ENCODE measurements around the gene HUNK. TPM values are rescaled to one million over a fixed set of nuclear protein-coding genes. Genes with fewer than 3 reads are reported as not detected.
"Not testable (repeated sequence)": the region's sequence is repeated elsewhere in the genome, so short reads cannot be mapped to it uniquely, and the experiment has no call there.

The HUNK gene
- total RNA-seq, 4 donors from 2014 or later, result 0.12 to 1.5 (median 0.91) TPM

DNA sequence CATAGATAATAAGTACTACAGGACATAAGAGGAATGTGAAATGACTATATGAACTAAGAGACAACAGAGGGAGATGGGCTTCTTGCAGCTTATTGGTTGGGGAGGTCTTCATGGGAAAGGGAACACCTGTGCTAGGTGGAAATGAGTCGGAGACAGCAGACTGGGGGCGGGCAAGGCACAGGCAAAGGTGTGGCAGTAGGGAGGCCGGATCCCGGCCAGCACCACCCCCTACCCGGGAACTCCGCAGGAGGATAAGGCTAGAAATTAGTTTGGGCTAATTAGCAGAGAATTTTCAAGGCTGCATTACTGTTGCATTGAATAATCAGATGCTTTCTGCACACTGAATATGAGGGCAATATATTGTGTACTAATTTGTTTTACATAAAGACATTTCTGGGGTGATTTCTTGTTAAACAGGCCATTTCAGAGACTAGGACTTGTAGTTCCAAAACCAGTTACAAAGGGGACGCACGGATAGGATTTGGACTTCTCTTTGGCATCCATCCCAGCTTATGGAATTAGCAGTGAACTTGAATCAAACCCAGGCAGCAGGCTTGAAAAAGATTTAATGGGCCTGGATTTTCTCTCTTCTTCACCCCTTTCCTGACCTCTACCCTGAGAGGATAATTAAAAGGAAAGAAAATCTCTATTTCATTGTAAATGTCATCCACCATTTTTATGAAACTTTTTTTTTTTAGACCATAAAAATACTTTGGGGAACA is 2.2 kb upstream of the HUNK start:
- no peak for ATAC-seq (ENCODE audit: low FRiP score)
- TF ChIP-seq, protein P1, sequence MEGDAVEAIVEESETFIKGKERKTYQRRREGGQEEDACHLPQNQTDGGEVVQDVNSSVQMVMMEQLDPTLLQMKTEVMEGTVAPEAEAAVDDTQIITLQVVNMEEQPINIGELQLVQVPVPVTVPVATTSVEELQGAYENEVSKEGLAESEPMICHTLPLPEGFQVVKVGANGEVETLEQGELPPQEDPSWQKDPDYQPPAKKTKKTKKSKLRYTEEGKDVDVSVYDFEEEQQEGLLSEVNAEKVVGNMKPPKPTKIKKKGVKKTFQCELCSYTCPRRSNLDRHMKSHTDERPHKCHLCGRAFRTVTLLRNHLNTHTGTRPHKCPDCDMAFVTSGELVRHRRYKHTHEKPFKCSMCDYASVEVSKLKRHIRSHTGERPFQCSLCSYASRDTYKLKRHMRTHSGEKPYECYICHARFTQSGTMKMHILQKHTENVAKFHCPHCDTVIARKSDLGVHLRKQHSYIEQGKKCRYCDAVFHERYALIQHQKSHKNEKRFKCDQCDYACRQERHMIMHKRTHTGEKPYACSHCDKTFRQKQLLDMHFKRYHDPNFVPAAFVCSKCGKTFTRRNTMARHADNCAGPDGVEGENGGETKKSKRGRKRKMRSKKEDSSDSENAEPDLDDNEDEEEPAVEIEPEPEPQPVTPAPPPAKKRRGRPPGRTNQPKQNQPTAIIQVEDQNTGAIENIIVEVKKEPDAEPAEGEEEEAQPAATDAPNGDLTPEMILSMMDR (IDR thresholded peaks at IDR 0.05), result no peak
- DNase-seq (ENCODE audit: low spot score), result no peak

DNA sequence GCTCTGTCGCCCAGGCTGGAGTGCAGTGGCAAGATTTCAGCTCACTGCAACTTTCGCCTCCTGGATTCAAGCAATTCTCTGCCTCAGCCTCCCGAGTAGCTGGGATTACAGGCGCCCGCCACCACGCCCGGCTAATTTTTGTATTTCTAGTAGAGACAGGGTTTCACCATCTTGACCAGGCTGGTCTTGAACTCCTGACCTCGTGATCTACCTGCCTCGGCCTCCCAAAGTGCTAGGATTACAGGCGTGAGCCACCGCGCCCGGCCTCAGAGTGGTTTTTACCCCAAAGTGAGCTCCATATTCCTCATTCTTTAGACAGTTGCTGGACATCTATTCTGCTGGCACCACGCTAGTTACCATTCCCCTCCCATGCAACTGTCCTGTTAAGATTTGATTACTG is 1.4 kb upstream of the HUNK start:
- not testable (repeated sequence) for DNase-seq (ENCODE audit: low spot score)

DNA sequence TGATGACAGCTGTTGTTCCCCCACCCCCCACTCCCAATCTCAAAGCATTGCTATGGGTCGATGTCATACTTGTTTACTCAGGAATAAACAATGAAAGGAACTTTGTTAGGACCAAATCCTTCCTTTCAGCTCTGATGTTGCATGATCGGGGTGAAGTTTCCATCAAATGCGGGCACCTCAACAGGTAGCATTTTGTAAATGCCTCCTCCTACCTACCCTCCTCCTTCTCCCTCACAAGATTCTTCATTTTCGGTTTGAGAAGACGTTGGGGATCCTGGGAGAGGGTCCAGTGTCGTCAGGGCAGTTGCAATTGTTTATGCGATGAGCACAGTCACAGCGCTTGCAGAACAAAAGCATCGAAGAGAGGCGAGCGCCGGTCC is 758 bp upstream of the HUNK start:
- ATAC-seq (ENCODE audit: low FRiP score) (no peak), DNase-seq (ENCODE audit: low spot score) (no peak)
- TF ChIP-seq, protein P1 (IDR thresholded peaks at IDR 0.05), result no peak

More for the DNA sequence above, 1.4 kb upstream of the HUNK start:
- ATAC-seq (ENCODE audit: low FRiP score), result not testable (repeated sequence)

DNA sequence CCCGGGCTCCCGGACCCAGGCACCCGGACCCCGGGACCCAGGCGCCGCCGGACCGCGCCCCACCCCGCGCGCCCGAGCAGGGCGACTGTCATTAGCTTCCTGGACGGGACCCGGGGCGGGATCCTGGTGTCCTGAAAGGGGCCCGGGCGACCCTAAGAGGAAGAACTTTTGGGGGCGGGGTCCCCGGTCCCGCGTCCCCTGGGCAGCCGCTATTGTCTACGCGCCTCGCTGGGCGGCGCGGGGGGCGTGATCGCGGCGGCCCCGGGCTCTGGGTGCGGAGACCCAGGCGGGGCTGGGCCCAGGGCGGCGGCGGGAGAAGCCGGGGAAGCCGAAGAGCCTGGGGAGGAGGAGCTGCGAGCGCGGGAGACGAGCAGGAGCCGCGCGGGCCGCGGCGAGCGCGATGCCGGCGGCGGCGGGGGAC is 465 bp downstream of the HUNK start:
- ATAC-seq (ENCODE audit: low FRiP score), result peak; percentile 41
- DNase-seq (ENCODE audit: low spot score), result no peak
- TF ChIP-seq, protein P1 (IDR thresholded peaks at IDR 0.05), result no peak

DNA sequence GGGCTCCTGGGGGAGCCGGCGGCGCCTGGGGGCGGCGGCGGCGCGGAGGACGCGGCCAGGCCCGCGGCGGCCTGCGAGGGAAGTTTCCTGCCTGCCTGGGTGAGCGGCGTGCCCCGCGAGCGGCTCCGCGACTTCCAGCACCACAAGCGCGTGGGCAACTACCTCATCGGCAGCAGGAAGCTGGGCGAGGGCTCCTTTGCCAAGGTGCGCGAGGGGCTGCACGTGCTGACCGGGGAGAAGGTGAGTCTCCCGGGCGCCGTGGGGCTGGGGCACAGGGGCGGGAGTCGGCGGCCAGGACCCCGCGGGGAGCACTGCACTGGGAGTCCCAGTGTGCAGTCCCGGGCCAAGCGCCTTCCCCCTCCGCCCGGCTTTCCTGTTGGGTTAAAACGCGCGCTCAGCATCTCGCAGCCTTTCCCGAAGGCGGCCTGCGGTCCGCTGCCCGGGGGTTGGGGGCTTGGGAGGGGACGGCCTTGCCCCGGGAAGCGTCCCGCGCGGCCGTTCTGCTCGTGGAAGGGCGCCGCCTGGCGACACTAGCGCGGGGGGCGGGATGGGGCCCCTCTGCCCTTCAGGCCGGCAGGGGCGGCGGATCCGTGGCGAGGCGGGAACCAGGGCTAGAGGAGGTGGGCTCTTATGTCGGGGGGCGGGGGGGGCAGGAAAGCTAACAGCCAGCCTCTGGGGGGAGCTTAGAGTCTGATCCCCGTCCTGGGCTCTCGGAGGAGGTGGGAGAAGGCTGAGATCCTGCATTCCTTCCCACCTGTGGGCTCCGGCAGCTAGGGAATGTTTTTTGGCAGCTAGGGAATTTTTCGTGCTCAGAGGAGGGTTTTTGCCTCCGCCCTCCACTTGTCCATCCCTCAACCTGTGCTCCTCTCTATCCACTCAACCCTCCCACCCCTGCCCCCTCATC is 1.1 kb downstream of the HUNK start:
- ATAC-seq (ENCODE audit: low FRiP score) (peak; percentile 41), DNase-seq (ENCODE audit: low spot score) (peak; percentile 38)
- TF ChIP-seq, protein P1 (IDR thresholded peaks at IDR 0.05), result no peak

DNA sequence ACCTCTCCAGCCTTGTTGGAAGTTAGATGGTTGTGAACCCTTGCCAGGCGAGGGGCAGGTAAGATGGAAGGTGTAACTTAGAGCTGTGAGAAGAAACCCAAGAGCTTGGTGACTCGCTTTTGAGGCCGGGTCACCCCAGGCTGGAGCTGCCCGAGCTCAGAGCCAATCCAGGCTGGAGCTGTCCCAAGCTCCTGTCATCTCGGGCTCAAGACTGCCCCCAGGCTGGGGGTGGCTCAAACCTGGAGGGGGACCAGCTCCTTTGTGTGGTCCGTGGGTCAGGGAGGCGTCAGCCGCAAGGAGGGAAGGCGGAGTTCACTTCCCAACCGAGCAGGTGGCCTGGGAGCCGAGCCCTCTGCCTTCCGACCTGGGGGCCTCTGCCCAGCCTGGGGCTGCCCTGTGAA is 2.0 kb downstream of the HUNK start:
- DNase-seq (ENCODE audit: low spot score), result no peak
- TF ChIP-seq, protein P1 (IDR thresholded peaks at IDR 0.05), result no peak
- ATAC-seq (ENCODE audit: low FRiP score), result no peak

DNA sequence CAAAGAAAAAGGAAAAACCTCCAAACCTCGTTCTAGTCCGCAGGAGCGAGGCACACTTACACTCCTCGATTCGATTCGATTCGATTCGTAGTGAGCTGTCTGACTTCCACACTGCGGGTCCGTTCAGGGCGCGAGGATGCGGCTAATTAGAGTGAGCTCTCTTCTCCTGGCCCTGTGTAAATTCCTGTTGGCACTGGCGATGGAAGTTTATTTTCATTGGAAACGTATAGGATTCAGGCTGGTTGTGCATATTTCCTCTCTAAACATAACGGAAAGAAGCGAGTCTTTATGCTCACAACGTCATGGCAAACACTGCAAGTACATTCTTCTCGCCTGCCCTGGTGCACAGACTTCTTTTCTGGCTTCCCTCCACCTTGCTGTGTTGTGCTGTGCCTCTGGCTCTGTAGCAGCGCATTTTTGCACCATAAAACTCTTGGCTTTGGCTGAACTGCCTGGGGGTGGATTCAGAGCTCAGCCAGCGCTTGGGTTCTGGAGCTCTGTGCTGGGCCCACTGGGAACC is 2.7 kb downstream of the HUNK start:
- DNase-seq (ENCODE audit: low spot score) (no peak), ATAC-seq (ENCODE audit: low FRiP score) (no peak)
- TF ChIP-seq, protein P1 (IDR thresholded peaks at IDR 0.05), result no peak
